HepG2 (cell line): Measurements from ENCODE around the gene PDXDC1. TPM values are rescaled to one million over a fixed set of nuclear protein-coding genes. Genes with fewer than 3 reads are reported as not detected.

Experiments
- GMEB2 ChIP-seq: IDR thresholded peaks from 2 replicates; pipeline ENCODE4 v1.6.1; 2016; ENCODE audit warnings: missing biosample characterization, missing genetic modification reagents, low read depth
- KAT7 ChIP-seq: IDR thresholded peaks from 2 replicates; pipeline ENCODE4 v1.6.1; 2018; ENCODE audit warnings: borderline replicate concordance, missing compliant biosample characterization
- NFYC ChIP-seq: IDR thresholded peaks from 2 replicates; pipeline ENCODE4 v1.6.1; 2016; ENCODE audit warnings: missing genetic modification reagents, missing compliant biosample characterization
- PRDM4 ChIP-seq: sonication (generic); formaldehyde crosslinking; IDR thresholded peaks from 2 replicates; pipeline ENCODE4 v1.9.0; 2021; ENCODE audit warnings: missing genetic modification reagents, borderline replicate concordance
- XBP1 ChIP-seq: sonication (generic); formaldehyde crosslinking; IDR thresholded peaks from 2 replicates; pipeline ENCODE4 v1.5.0; 2020; ENCODE audit warnings: missing genetic modification reagents
- ZBTB26 ChIP-seq: IDR thresholded peaks from 2 replicates; pipeline ENCODE4 v1.6.1; 2016; ENCODE audit warnings: missing compliant biosample characterization, missing genetic modification reagents, borderline replicate concordance
- ZGPAT ChIP-seq: IDR thresholded peaks from 2 replicates; pipeline ENCODE4 v1.6.1; 2016; ENCODE audit warnings: mild to moderate bottlenecking
- ZNF253 ChIP-seq: sonication (generic); formaldehyde crosslinking; IDR thresholded peaks from 2 replicates; pipeline ENCODE4 v1.8.0; 2022; ENCODE audit warnings: mild to moderate bottlenecking, missing genetic modification reagents, borderline replicate concordance
- ZNF318 ChIP-seq: sonication (generic); formaldehyde crosslinking; IDR thresholded peaks from 2 replicates; pipeline ENCODE4 v1.4.0; 2020; ENCODE audit warnings: mild to moderate bottlenecking, missing genetic modification reagents
- ZNF382 ChIP-seq: sonication (generic); formaldehyde crosslinking; IDR thresholded peaks from 2 replicates; pipeline ENCODE4 v1.5.0; 2020; ENCODE audit warnings: missing genetic modification reagents, mild to moderate bottlenecking, borderline replicate concordance
- polyA plus RNA-seq, 8 experiments: library from polyadenylated mRNA; depleted of rRNA in 3 of 8; stranded (reverse) in 7 of 8; unstranded in 1 of 8; fragments of >200 nt; fragmentation: Illumina TruSeq in 4 of 8; extraction: Trizol in 4 of 8; gene quantifications; 2 replicates each; pipeline versions ENCODE4 v1.2.1 to v1.2.3, GENCODE V29; 2011 to 2016; ENCODE audit warnings: low read depth in 4 of 8, missing spikeins in 1 of 8, mixed read lengths in 1 of 8; ENCODE audit not compliant: insufficient read depth in 1 of 8
- total RNA-seq, 5 experiments: library from RNA; depleted of rRNA; stranded (reverse); fragments of >200 nt; fragmentation: Illumina TruSeq; extraction: Trizol; gene quantifications; 2 replicates each; pipeline ENCODE4 v1.2.3, GENCODE V29; 2016; ENCODE audit warnings: low read depth in 1 of 5

The PDXDC1 gene
- total and polyA plus RNA-seq, 2 of the 13 experiments (the other 11 are each of a cell fraction or from before 2014, with no cell fraction given), result 133 to 169 TPM

- TF ChIP-seq ZNF253 (no peak; the same call in 1 of the 2 replicates), ZBTB26 (CRISPR knock-in tag) (no peak), KAT7 (0 out of 2 replicates have a peak, but pooled peaks have one; percentile 74), PRDM4 (CRISPR knock-in tag) (no peak), GMEB2 (CRISPR knock-in tag) (no peak), ZNF318 (CRISPR knock-in tag) (0 out of 2 replicates have a peak, but pooled peaks have one; percentile 67), ZNF382 (CRISPR knock-in tag) (no peak), XBP1 (no peak), NFYC (CRISPR knock-in tag) (no peak), ZGPAT (CRISPR knock-in tag) (no peak; the same call in 1 of the 2 replicates)
Measured at GRCh38 chr16:15055141-15056053, 80.6 kb downstream of the PDXDC1 start (continued).
